GM12875 (cell line): ENCODE results near the gene FOXJ3.

Experiments
- H3K4me3 ChIP-seq: one replicate; pipeline ENCODE4 v1.5.1; 2011; ENCODE audit warnings: low read depth, low read length, control low read depth
- TF ChIP-seq, protein P1 (sequence below): IDR thresholded peaks from 2 replicates; pipeline ENCODE4 v1.5.1; 2011; ENCODE audit warnings: low read depth, mild to moderate bottlenecking, control low read depth, inconsistent platforms, low read length, moderate library complexity, borderline replicate concordance; ENCODE audit not compliant: insufficient read depth

FOXJ3 gene

DNA sequence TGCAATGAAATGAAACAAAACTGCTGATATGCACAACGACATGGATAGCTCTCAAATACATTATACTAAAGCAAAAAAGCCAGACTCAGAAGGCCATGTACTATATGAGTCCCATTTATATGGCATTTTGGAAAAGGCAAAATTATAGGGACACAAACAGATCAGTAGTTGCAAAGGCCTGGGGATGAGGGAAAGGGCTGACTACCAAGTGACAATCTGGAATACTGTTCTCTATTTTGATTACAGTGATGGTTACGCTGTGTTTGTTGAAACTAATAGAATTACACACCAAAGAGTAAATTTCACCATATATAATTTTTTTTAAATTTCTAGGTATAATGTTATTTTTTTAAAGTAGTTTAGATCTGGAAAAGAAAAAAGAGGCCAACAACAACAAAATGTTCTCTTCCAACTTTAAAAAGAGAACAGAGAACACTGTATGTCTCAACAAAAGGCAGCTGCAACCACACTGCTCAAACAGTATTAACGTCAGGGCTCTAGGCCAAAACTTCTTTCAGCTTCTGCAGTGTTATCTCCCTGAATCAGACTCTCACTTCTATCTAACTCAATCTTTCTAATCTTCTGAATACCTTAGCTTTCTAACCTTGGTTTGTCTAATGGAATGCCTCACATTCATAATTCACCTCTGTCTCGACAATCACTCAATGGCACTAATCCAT lies 75.8 kb downstream of the FOXJ3 start:
- no peak overlapping the region for H3K4me3 ChIP-seq
- TF ChIP-seq, protein P1, sequence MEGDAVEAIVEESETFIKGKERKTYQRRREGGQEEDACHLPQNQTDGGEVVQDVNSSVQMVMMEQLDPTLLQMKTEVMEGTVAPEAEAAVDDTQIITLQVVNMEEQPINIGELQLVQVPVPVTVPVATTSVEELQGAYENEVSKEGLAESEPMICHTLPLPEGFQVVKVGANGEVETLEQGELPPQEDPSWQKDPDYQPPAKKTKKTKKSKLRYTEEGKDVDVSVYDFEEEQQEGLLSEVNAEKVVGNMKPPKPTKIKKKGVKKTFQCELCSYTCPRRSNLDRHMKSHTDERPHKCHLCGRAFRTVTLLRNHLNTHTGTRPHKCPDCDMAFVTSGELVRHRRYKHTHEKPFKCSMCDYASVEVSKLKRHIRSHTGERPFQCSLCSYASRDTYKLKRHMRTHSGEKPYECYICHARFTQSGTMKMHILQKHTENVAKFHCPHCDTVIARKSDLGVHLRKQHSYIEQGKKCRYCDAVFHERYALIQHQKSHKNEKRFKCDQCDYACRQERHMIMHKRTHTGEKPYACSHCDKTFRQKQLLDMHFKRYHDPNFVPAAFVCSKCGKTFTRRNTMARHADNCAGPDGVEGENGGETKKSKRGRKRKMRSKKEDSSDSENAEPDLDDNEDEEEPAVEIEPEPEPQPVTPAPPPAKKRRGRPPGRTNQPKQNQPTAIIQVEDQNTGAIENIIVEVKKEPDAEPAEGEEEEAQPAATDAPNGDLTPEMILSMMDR: no peak

DNA sequence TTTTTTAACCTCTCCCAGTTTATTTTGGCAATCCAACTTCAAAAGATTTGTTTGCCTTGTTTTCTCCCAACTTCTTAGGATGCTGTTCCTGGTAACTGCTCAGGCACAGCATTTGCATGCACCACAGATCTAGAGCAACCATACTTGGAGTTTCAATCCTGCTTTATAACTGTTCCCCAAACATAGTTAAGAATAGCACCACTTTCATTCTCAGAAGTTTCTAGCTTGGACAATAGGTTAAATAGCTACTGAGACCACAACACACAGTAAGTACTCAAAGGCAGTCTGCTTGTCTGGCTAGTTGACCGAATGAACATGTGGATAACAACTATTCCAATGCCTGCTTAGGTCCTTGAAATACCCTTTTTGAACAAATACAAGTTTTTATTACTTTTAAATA lies 76.8 kb downstream of the FOXJ3 start:
- H3K4me3 ChIP-seq: no peak overlapping the region
- TF ChIP-seq, protein P1: no peak

DNA sequence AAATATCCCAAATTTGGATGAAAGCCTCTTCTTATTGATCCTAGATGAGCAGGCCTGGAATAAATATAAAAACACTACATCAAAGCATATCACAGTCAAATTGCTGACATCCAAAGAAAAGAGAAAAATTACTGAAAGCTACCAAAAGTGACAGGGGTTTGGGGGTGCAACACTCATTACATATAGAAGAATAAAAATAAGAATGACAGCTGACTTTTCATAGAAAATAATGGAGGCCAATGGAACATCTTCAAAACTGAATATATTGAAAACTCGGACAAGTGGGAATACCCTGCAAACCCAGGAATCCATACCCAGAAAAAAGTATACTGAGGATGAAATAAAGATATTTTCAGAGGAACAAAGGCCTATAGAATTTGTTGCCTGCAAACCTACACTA lies 84.0 kb downstream of the FOXJ3 start:
- TF ChIP-seq, protein P1: no peak
- H3K4me3 ChIP-seq: no peak overlapping the region

DNA sequence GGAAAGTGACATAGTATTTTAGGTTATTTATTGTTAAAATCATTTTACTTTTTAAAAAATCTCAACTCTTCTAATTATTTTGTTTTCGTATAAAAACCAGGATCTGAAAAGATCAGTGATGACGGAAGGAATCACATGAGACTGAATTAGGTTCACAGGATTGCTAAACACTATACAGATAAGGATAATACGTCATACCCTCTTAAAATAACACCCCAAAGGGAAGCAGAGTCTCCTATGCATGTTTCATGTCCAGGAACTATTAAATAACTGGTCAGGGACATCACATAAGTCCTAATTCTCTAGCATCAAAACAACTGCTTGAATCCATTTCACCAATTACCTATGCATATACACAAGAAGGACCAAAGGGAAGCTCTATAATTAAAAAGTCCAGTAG lies 84.9 kb downstream of the FOXJ3 start:
- no peak overlapping the region for H3K4me3 ChIP-seq
- TF ChIP-seq, protein P1: no peak

DNA sequence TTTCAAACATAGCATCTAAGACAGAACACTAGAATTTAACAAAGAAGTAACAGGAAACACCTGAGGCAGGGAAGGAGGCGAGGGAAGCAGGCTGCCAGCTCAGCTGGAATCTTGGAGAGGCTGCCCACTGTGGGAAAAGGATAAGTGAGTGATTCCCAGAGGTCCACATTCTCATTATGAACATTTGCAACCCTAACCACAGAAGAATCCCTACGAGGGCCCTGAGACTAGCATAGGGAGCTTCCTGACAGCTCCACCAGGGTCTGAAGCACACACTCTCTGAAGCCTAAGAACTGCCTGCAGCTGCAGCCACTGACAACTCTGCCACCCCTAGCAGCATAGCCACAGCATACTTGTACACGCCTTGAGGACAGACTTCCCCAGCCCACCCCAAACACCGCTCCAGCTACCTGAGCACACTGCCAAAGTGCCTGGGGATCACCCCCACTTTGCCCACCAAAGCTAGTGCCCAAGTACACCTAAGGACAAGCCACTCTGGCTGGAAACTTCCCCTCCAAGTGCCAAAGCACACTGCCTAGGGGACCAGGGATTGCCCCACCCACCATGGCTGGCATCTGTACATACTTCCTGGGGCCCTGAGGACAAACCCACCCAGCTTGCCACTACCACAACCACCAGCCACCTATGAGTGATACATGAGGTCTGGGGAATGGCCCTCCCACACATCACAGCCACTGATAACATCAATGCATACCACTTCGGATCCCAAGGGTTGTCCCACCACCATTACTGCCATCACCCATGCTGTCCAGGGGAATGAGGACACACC lies 93.9 kb downstream of the FOXJ3 start:
- no peak overlapping the region for H3K4me3 ChIP-seq
- TF ChIP-seq, protein P1: no peak

DNA sequence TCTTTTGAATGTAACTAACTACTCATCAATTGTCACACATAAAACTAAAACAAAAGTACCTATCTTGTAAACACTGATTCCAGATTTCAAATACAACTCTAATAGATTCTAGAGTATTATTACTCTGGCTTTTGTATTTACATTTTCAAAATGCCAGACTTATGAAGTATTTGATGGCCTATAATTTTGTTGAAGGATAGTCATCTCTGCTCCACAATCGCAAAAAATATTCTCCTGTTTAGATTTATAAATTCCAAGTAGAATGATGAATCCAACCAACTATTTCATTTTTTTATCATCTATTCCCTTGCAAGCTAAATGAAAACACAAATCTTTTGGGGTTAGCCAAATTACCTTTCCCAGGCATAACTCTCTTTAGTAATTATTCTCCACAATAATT lies 95.5 kb downstream of the FOXJ3 start:
- no peak overlapping the region for H3K4me3 ChIP-seq
- TF ChIP-seq, protein P1: no peak

DNA sequence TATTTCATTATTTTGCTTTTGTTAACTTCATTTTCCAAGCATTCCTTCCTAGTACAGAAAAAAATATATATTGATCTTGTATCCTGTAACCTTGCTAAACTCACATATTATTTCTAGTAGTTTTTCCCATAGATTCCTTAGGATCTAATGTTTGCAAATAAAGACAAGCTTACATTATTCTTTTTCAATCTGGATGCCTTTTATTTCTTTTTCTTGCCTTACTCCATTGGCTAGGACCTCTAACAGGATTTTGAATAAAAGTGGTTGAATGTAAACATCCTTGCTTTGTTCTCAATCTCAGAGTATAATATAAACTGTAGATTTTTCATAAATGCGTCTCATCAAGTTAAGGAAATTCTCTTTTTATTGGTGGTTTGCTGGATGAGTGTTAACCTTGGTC lies 96.0 kb downstream of the FOXJ3 start:
- H3K4me3 ChIP-seq: no peak overlapping the region
- TF ChIP-seq, protein P1: no peak
